H1 (cell line): ENCODE measurements around the gene FUT4.

Experiments
- CTCF ChIP-seq, 3 experiments: IDR thresholded peaks; 1 replicate in 2 of 3; 2 replicates in 1 of 3; pipeline versions ENCODE4 v1.5.1 to v1.6.1; 2011; ENCODE audit warnings: low read length in 3 of 3, mild to moderate bottlenecking in 3 of 3, inconsistent platforms in 2 of 3, low read depth in 1 of 3, moderate library complexity in 1 of 3; ENCODE audit not compliant: insufficient read depth in 1 of 3; ENCODE audit errors: control extremely low read depth in 1 of 3
- EGR1 ChIP-seq: IDR thresholded peaks from 2 replicates; pipeline ENCODE4 v1.6.1; 2011; ENCODE audit warnings: low read depth, low read length, borderline replicate concordance
- POLR2A ChIP-seq, 2 experiments: IDR thresholded peaks; 1 replicate in 1 of 2; 2 replicates in 1 of 2; pipeline ENCODE4 v1.6.1; 2011; ENCODE audit warnings: low read depth in 2 of 2, low read length in 2 of 2, mild to moderate bottlenecking in 2 of 2; ENCODE audit errors: control extremely low read depth in 1 of 2
- TAF1 ChIP-seq: IDR thresholded peaks from 2 replicates; pipeline ENCODE4 v1.6.1; 2011; ENCODE audit warnings: mild to moderate bottlenecking, low read depth, low read length
- YY1 ChIP-seq: IDR thresholded peaks from 2 replicates; pipeline ENCODE4 v1.6.1; 2011; ENCODE audit warnings: low read depth, mild to moderate bottlenecking, low read length

DNA sequence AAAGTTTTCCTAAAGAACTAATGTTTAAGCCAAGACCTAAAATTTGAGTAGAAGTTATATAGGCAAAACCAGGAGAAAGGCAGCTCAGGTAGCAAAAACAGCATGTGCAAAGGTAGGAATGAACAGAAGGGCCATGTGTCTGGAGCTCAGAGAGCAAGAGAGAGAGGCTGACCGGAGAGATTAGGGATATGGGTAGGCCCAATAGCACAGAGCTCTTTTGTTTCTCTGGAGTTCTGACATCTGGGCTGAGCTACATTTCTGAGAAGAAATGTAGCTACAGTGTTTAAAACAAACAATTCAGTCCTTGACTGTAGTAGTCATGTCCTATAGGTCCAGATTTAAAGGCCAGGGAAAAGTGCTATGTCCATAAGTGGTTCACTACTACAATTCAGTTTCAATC lies 27.0 kb upstream of the FUT4 start:
- TF ChIP-seq EGR1: no peak
- TF ChIP-seq YY1: no peak
- TF ChIP-seq POLR2A (IDR thresholded peaks at IDR 0.05; ENCODE audit: control extremely low read depth in 1 of 2, low read depth in 2 of 2, low read length in 2 of 2): no peak
- no peak for TF ChIP-seq CTCF (IDR thresholded peaks at IDR 0.05; ENCODE audit: control extremely low read depth in 1 of 3, insufficient read depth in 1 of 3, low read depth in 1 of 3, low read length in 3 of 3)
- no peak for TF ChIP-seq TAF1
